H1 (cell line): ENCODE results near the gene CEBPG. TPM values are rescaled to one million over a fixed set of nuclear protein-coding genes. Genes with fewer than 3 reads are reported as not detected.

Source experiments
- ATF2 ChIP-seq: IDR thresholded peaks from 2 replicates; pipeline ENCODE4 v1.6.1; 2012; ENCODE audit warnings: low read length, inconsistent platforms
- BACH1 ChIP-seq: IDR thresholded peaks from 2 replicates; pipeline ENCODE4 v1.6.1; 2012; ENCODE audit warnings: low read length, improper control_type of control experiment
- CHD7 ChIP-seq: fragments of 300-600 bp; sonication (generic); IDR thresholded peaks from 2 replicates; pipeline ENCODE4 v1.7.1; 2012; ENCODE audit warnings: low read length, moderate library complexity, mild to moderate bottlenecking, inconsistent platforms; ENCODE audit not compliant: insufficient replicate concordance
- KDM4A ChIP-seq: IDR thresholded peaks from one replicate; pipeline ENCODE4 v1.7.1; 2012; ENCODE audit warnings: low read depth, mild to moderate bottlenecking, moderate library complexity, low read length, inconsistent platforms; ENCODE audit not compliant: severe bottlenecking
- MAX ChIP-seq: IDR thresholded peaks from 2 replicates; pipeline ENCODE4 v1.6.1; 2012; ENCODE audit warnings: inconsistent platforms
- POLR2AphosphoS5 ChIP-seq: IDR thresholded peaks from 2 replicates; pipeline ENCODE4 v1.6.1; 2011; ENCODE audit warnings: low read depth, low read length
- SIN3A ChIP-seq, 2 experiments: IDR thresholded peaks in 1 of 2; conservative IDR thresholded peaks in 1 of 2; 2 replicates each; pipeline ENCODE4 v1.6.1; 2011 to 2012; ENCODE audit warnings: low read length in 2 of 2, improper control_type of control experiment in 1 of 2, low read depth in 1 of 2, mild to moderate bottlenecking in 1 of 2
- SP1 ChIP-seq: IDR thresholded peaks from 2 replicates; pipeline ENCODE4 v1.6.1; 2011; ENCODE audit warnings: low read depth, low read length
- SRF ChIP-seq: IDR thresholded peaks from 2 replicates; pipeline ENCODE4 v1.6.1; 2011; ENCODE audit warnings: mild to moderate bottlenecking, low read depth, low read length, moderate library complexity
- TAF1 ChIP-seq: IDR thresholded peaks from 2 replicates; pipeline ENCODE4 v1.6.1; 2011; ENCODE audit warnings: mild to moderate bottlenecking, low read depth, low read length
- TEAD4 ChIP-seq: IDR thresholded peaks from 2 replicates; pipeline ENCODE4 v1.6.1; 2012; ENCODE audit warnings: low read depth, low read length, inconsistent platforms, mixed read lengths
- polyA plus RNA-seq, 7 experiments: library from polyadenylated mRNA; depleted of rRNA in 3 of 7; stranded (reverse) in 5 of 7; unstranded in 2 of 7; fragments of >200 nt in 5 of 7; fragments of 200-250 nt in 2 of 7; gene quantifications; 1 replicate in 5 of 7; 2 replicates in 1 of 7; 4 replicates in 1 of 7; pipeline versions ENCODE4 v1.2.1 to v1.2.3, GENCODE V29; 2011 to 2013; ENCODE audit warnings: missing spikeins in 2 of 7, mixed read lengths in 2 of 7
- total RNA-seq: library from RNA; stranded (reverse); fragmentation: NEBNext Ultra II Directional; extraction: Animal tissue kit (Norgen Biotek cat#: 25700); gene quantifications from 2 replicates; pipeline ENCODE4 v1.2.1, GENCODE V29; 2021

CEBPG gene
- total and polyA plus RNA-seq, 2 of the 8 experiments (the other 6 are each of a cell fraction or from before 2014, with no cell fraction given), result 12.3 to 35.4 TPM

GRCh38 chr19:33382982-33383381 lies 9.5 kb downstream of the CEBPG start (continued):
- no peak for TF ChIP-seq CHD7
- no peak for TF ChIP-seq MAX
- no peak for TF ChIP-seq ATF2
- no peak for TF ChIP-seq POLR2AphosphoS5
- TF ChIP-seq SIN3A (conservative IDR thresholded peaks at IDR 0.05 in 1 of 2, IDR thresholded peaks at IDR 0.05 in 1 of 2; ENCODE audit: low read depth in 1 of 2, low read length in 2 of 2), result no peak
- TF ChIP-seq BACH1, result no peak
- no peak for TF ChIP-seq SP1
- no peak for TF ChIP-seq TAF1
- TF ChIP-seq SRF, result no peak
- TF ChIP-seq TEAD4, result no peak
- TF ChIP-seq KDM4A, result no peak
